M059J (cell line): ENCODE results near the gene NAAA. TPM values are rescaled to one million over a fixed set of nuclear protein-coding genes. Genes with fewer than 3 reads are reported as not detected.

Source experiments
- total RNA-seq: library from RNA; depleted of rRNA; stranded (reverse); fragments of >200 nt; shearing (Covaris generic); gene quantifications from 2 replicates; pipeline ENCODE4 v1.2.3, GENCODE V29; 2014; rRNA removed

The NAAA gene
- total RNA-seq, 1 experiment from 2014 or later: 0.25 TPM

Other genes with a start within 250 kb of the NAAA start
- 43.6 and 60.4 TPM in 2 replicates for gene USO1, start 216.4 kb downstream of the NAAA start, total RNA-seq
- not detected in 2 replicates for gene PPEF2, start 38.6 kb downstream of the NAAA start, total RNA-seq
- gene SDAD1, start 49.9 kb upstream of the NAAA start, total RNA-seq: 15.6 and 20.2 TPM in 2 replicates
- not detected in 2 replicates for gene CXCL9, start 66.5 kb upstream of the NAAA start, total RNA-seq
- 1.1 and 5.4 TPM in 2 replicates for gene CXCL10, start 82.5 kb upstream of the NAAA start, total RNA-seq
- 0.37 and 0.74 TPM in 2 replicates for gene CXCL11, start 95.1 kb upstream of the NAAA start, total RNA-seq
- not detected in 2 replicates for gene ART3, start 133.7 kb upstream of the NAAA start, total RNA-seq
- 55.4 and 59.2 TPM in 2 replicates for gene NUP54, start 207.4 kb upstream of the NAAA start, total RNA-seq